Measurements from ENCODE around the gene SMAD6. TPM values are rescaled to one million over a fixed set of nuclear protein-coding genes. Genes with fewer than 3 reads are reported as not detected.

Gene SMAD6
- total and polyA plus RNA-seq, 9 of the 15 experiments (the other 6 are each of a cell fraction or from before 2014, with no cell fraction given), result 0.10 to 15.5 (median 3.7) TPM

DNA sequence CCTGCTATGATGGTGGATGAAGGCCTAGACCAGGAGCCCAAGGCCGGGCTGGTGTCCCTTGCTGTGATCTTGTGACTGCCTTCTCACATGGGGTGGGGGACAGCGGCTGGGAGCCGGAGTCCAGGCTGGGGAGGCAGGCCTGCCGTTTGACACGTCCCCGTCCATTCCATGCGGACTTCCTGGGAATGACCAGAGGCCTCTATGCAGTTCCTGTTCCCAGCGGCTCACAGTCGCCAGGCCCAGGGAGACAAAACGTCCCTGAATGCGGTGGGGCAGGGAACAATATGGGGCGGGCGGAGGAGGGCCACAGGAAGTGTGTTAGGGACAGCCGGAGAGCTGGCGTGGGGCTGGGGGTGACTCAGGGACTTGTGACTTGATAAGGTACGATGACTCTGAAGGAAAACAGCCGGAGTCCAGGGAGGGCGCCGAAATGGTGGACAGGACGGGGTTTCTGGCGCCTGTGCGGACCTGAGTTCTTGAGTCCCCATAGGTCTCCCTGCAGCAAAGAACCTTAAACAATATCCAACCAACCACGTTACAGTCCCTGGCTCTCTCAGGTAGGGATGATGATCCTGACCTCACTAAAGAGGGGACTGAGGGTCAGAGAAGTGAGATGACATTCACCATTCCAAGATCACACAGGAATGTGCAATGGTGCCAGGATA lies 40.5 kb upstream of the SMAD6 start (continued):
- no peak for TF ChIP-seq ZNF146 (CRISPR knock-in tag; IDR thresholded peaks at IDR 0.05; ENCODE audit: unreplicated experiment)
- TF ChIP-seq, protein P1, sequence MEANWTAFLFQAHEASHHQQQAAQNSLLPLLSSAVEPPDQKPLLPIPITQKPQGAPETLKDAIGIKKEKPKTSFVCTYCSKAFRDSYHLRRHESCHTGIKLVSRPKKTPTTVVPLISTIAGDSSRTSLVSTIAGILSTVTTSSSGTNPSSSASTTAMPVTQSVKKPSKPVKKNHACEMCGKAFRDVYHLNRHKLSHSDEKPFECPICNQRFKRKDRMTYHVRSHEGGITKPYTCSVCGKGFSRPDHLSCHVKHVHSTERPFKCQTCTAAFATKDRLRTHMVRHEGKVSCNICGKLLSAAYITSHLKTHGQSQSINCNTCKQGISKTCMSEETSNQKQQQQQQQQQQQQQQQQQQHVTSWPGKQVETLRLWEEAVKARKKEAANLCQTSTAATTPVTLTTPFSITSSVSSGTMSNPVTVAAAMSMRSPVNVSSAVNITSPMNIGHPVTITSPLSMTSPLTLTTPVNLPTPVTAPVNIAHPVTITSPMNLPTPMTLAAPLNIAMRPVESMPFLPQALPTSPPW (CRISPR knock-in tag; IDR thresholded peaks at IDR 0.05), result peak; percentile 89
- no peak for TF ChIP-seq SNIP1 (IDR thresholded peaks at IDR 0.05; ENCODE audit: low read depth)
- peak; percentile 29; the same call in 1 of the 2 replicates for TF ChIP-seq RAD51 (IDR thresholded peaks at IDR 0.05; ENCODE audit: borderline replicate concordance, low read depth)
- no peak for TF ChIP-seq EWSR1 (IDR thresholded peaks at IDR 0.05; ENCODE audit: borderline replicate concordance, low read depth, partially characterized antibody)
- peak; percentile 71 for TF ChIP-seq OTX1 (CRISPR knock-in tag; IDR thresholded peaks at IDR 0.05)
- no peak for TF ChIP-seq SMAD1 (IDR thresholded peaks at IDR 0.05; ENCODE audit: low read depth, low read length, partially characterized antibody)
- TF ChIP-seq CBFA2T2 (conservative IDR thresholded peaks at IDR 0.05), result peak; percentile 44
- no peak for TF ChIP-seq ZBTB26 (CRISPR knock-in tag; IDR thresholded peaks at IDR 0.05)
- no peak for TF ChIP-seq ZNF609 (CRISPR knock-in tag; IDR thresholded peaks at IDR 0.05; ENCODE audit: borderline replicate concordance)
- no peak for TF ChIP-seq USF2 (CRISPR knock-in tag; IDR thresholded peaks at IDR 0.05)
- peak; percentile 66 for TF ChIP-seq ZNF311 (CRISPR knock-in tag; IDR thresholded peaks at IDR 0.05)
- TF ChIP-seq TBL1XR1 (IDR thresholded peaks at IDR 0.05; ENCODE audit: low read length in 2 of 2), result peak in 1 of 2 experiments; percentile 71; a peak in 2 of 4 replicates
- TF ChIP-seq EHMT2 (IDR thresholded peaks at IDR 0.05), result 0 out of 2 replicates have a peak, but pooled peaks have one; percentile 6
- no peak for TF ChIP-seq ZNF699 (CRISPR knock-in tag; IDR thresholded peaks at IDR 0.05; ENCODE audit: insufficient replicate concordance)
- TF ChIP-seq POLR2A (conservative IDR thresholded peaks at IDR 0.05), result peak; percentile 83
- TF ChIP-seq LEF1 (IDR thresholded peaks at IDR 0.05), result peak; percentile 69
- peak; percentile 59 for TF ChIP-seq KDM5B (IDR thresholded peaks at IDR 0.05; ENCODE audit: insufficient replicate concordance, low read depth, low read length)
- peak; percentile 95 for TF ChIP-seq NFE2 (IDR thresholded peaks at IDR 0.05; ENCODE audit: low read depth)

Data from K562 (cell line).